Esophagus muscularis mucosa (tissue), 3 donors: ENCODE data around the gene PPM1B.

Experiments
- CTCF ChIP-seq, 3 experiments: fragments of 200-600 bp in 2 of 3; fragments of 450-650 bp in 1 of 3; sonication (generic) in 2 of 3; IDR thresholded peaks; one replicate each; pipeline ENCODE4 v1.5.1; 2017 to 2019; ENCODE audit warnings: antibody characterized with exemption in 3 of 3, mild to moderate bottlenecking in 2 of 3, moderate library complexity in 1 of 3
- POLR2A ChIP-seq: fragments of 450-650 bp; IDR thresholded peaks from one replicate; pipeline ENCODE4 v1.6.1; 2017; ENCODE audit warnings: antibody characterized with exemption, moderate library complexity, mild to moderate bottlenecking, low read depth
- POLR2AphosphoS5 ChIP-seq, 2 donors: sonication (generic); formaldehyde crosslinking; IDR thresholded peaks; one replicate each; pipeline ENCODE4 v1.6.1; 2017; ENCODE audit warnings: antibody characterized with exemption in 2 of 2

- TF ChIP-seq CTCF (IDR thresholded peaks at IDR 0.05) (peak in 1 of 3 experiments; percentile 19), POLR2AphosphoS5 (IDR thresholded peaks at IDR 0.05) (no peak), POLR2A (no peak)
These were observed 1.3 kb upstream of the PPM1B start for GRCh38 chr2:44167311-44167907.
